Neutrophil (primary cell): ENCODE data around the gene CMC1.
"Not testable (repeated sequence)": the region's sequence is repeated elsewhere in the genome, so short reads cannot be mapped to it uniquely, and the experiment has no call there.

Experiments
- H3K27ac ChIP-seq: fragments of 200-600 bp; sonication (generic); 2 replicates; pipeline ENCODE4 v1.5.1; 2016; ENCODE audit warnings: mild to moderate bottlenecking, moderate library complexity
- H3K27me3 ChIP-seq: fragments of 200-600 bp; sonication (generic); 2 replicates; pipeline ENCODE4 v1.6.0; 2016; ENCODE audit warnings: mild to moderate bottlenecking
- H3K36me3 ChIP-seq: fragments of 200-600 bp; sonication (generic); 2 replicates; pipeline ENCODE4 v1.5.1; 2017
- H3K4me1 ChIP-seq, 2 experiments: fragments of 200-600 bp in 1 of 2; sonication (generic) in 1 of 2; 1 replicate in 1 of 2; 2 replicates in 1 of 2; pipeline versions ENCODE4 v1.5.1 to v1.6.1; 2013 to 2016; ENCODE audit warnings: low read depth in 1 of 2, low read length in 1 of 2, mild to moderate bottlenecking in 1 of 2, moderate library complexity in 1 of 2; ENCODE audit not compliant: control insufficient read depth in 1 of 2, insufficient read depth in 1 of 2
- H3K4me3 ChIP-seq, 2 experiments: fragments of 200-600 bp in 1 of 2; sonication (generic) in 1 of 2; 1 replicate in 1 of 2; 2 replicates in 1 of 2; pipeline ENCODE4 v1.5.1; 2013 to 2016; ENCODE audit warnings: low read depth in 1 of 2, low read length in 1 of 2, mild to moderate bottlenecking in 1 of 2, moderate library complexity in 1 of 2
- H3K9me3 ChIP-seq: fragments of 200-600 bp; sonication (generic); 2 replicates; pipeline ENCODE4 v1.5.1; 2016
- CTCF ChIP-seq: fragments of 200-600 bp; sonication (generic); IDR thresholded peaks from 2 replicates; pipeline ENCODE4 v1.5.1; 2016; ENCODE audit warnings: antibody characterized with exemption

The CMC1 gene

GRCh38 chr3:28265641-28266040 is 24.2 kb downstream of the CMC1 start:
- Histone ChIP-seq H3K27me3 (no peaks in the 10 kb centered on the region), H3K27ac (no peak overlapping the region), H3K4me3 (no peak overlapping the region), H3K36me3 (peaks cover 19% of the 10 kb centered on the region), H3K9me3 (no peaks in the 10 kb centered on the region), H3K4me1 (no peaks in the 10 kb centered on the region)
- no peak for TF ChIP-seq CTCF

- H3K4me3 ChIP-seq, result no peak overlapping the region
- H3K9me3 ChIP-seq, result no peaks in the 10 kb centered on the region
- H3K27me3 ChIP-seq, result no peaks in the 10 kb centered on the region
- TF ChIP-seq CTCF, result no peak
- H3K4me1 ChIP-seq, result no peaks in the 10 kb centered on the region
- no peak overlapping the region for H3K27ac ChIP-seq
- peaks cover 19% of the 10 kb centered on the region for H3K36me3 ChIP-seq
Observed at GRCh38 chr3:28267984-28268849, 26.8 kb downstream of the CMC1 start.

- Histone ChIP-seq H3K27ac (no peak overlapping the region), H3K4me1 (no peaks in the 10 kb centered on the region), H3K9me3 (no peaks in the 10 kb centered on the region), H3K36me3 (peaks cover 13% of the 10 kb centered on the region), H3K4me3 (no peak overlapping the region), H3K27me3 (no peaks in the 10 kb centered on the region)
- TF ChIP-seq CTCF, result no peak
Observed at GRCh38 chr3:28268989-28269388, 27.6 kb downstream of the CMC1 start.

- not testable (repeated sequence) for H3K36me3 ChIP-seq, H3K4me3 ChIP-seq, H3K9me3 ChIP-seq, H3K4me1 ChIP-seq, H3K27me3 ChIP-seq, H3K27ac ChIP-seq
Observed at GRCh38 chr3:28269884-28270283, 28.5 kb downstream of the CMC1 start.

GRCh38 chr3:28273837-28274236 is 32.4 kb downstream of the CMC1 start:
- H3K4me1 ChIP-seq, result no peaks in the 10 kb centered on the region
- H3K27me3 ChIP-seq, result no peaks in the 10 kb centered on the region
- H3K4me3 ChIP-seq, result no peak overlapping the region
- H3K27ac ChIP-seq, result no peak overlapping the region
- H3K36me3 ChIP-seq, result no peaks in the 10 kb centered on the region
- H3K9me3 ChIP-seq, result no peaks in the 10 kb centered on the region
- TF ChIP-seq CTCF, result no peak

GRCh38 chr3:28278918-28279317 is 37.5 kb downstream of the CMC1 start:
- Histone ChIP-seq H3K27ac (no peak overlapping the region), H3K4me3 (no peak overlapping the region), H3K9me3 (no peaks in the 10 kb centered on the region), H3K36me3 (no peaks in the 10 kb centered on the region), H3K4me1 (no peaks in the 10 kb centered on the region), H3K27me3 (no peaks in the 10 kb centered on the region)
- TF ChIP-seq CTCF, result no peak
